PC-9 (cell line): ENCODE data around the gene RALGAPB. TPM values are rescaled to one million over a fixed set of nuclear protein-coding genes. Genes with fewer than 3 reads are reported as not detected.

ENCODE experiments used
- BruUV-seq: library from RNA; stranded (reverse); fragments of 400-500 nt; replicated peaks from 2 replicates; lab custom pipeline; 2021; lab: Mats Ljungman, UMichigan
- CTCF ChIA-PET: fragments of 300-600 bp; sonication (Branson Sonifier 250); formaldehyde crosslinking; loops from one replicate; lab custom pipeline; 2022; ENCODE audit warnings: antibody characterized with exemption; lab: Charles Lee
- POLR2A ChIA-PET: fragments of 300-600 bp; sonication (Branson Sonifier 250); formaldehyde crosslinking; loops from one replicate; lab custom pipeline; 2022; ENCODE audit warnings: antibody characterized with exemption; ENCODE audit not compliant: unreplicated experiment; lab: Charles Lee
- DNase-seq, 2 experiments: peaks; one replicate each; pipeline versions ENCODE4 v3.0.0 to v3.0.0-alpha.2; 2015 to 2022; ENCODE audit warnings: mixed read lengths in 1 of 2
- H2AFZ ChIP-seq: fragments of 200-600 bp; sonication (generic); 2 replicates; pipeline ENCODE4 v1.8.1; 2017; ENCODE audit warnings: antibody characterized with exemption
- H3F3A ChIP-seq: fragments of 200-600 bp; sonication (generic); 2 replicates; pipeline ENCODE4 v1.8.1; 2017; ENCODE audit warnings: antibody characterized with exemption, mild to moderate bottlenecking, low read depth; ENCODE audit not compliant: insufficient read depth
- H3K27ac ChIP-seq: fragments of 200-600 bp; sonication (generic); 2 replicates; pipeline ENCODE4 v1.6.1; 2016; ENCODE audit warnings: mixed run types
- H3K27me3 ChIP-seq: fragments of 200-600 bp; sonication (generic); 2 replicates; pipeline ENCODE4 v1.6.1; 2016; ENCODE audit warnings: low read depth, mixed run types; ENCODE audit not compliant: insufficient read depth
- H3K36me3 ChIP-seq: fragments of 200-600 bp; sonication (generic); 2 replicates; pipeline ENCODE4 v1.6.1; 2016; ENCODE audit warnings: low read depth, mixed run types
- H3K4me1 ChIP-seq: fragments of 200-600 bp; sonication (generic); replicated peaks from 2 replicates; pipeline ENCODE4 v1.6.1; 2016; ENCODE audit warnings: mixed run types; ENCODE audit not compliant: insufficient read depth
- H3K4me2 ChIP-seq: fragments of 200-600 bp; sonication (generic); 2 replicates; pipeline ENCODE4 v1.6.1; 2017; ENCODE audit warnings: mixed run types
- H3K4me3 ChIP-seq: fragments of 200-600 bp; sonication (generic); 2 replicates; pipeline ENCODE4 v1.6.1; 2016; ENCODE audit warnings: mixed run types
- H3K79me2 ChIP-seq: fragments of 200-600 bp; sonication (generic); 2 replicates; pipeline ENCODE4 v1.6.1; 2017; ENCODE audit warnings: low read depth, mixed run types
- H3K9me2 ChIP-seq: fragments of 200-600 bp; sonication (generic); 2 replicates; pipeline ENCODE4 v1.8.1; 2017; ENCODE audit warnings: mild to moderate bottlenecking; ENCODE audit not compliant: insufficient read depth
- H3K9me3 ChIP-seq: fragments of 200-600 bp; sonication (generic); 2 replicates; pipeline ENCODE4 v1.8.1; 2016; ENCODE audit warnings: low read depth; ENCODE audit not compliant: insufficient read depth
- H4K20me1 ChIP-seq: fragments of 200-600 bp; sonication (generic); 2 replicates; pipeline ENCODE4 v1.8.1; 2017; ENCODE audit not compliant: insufficient read depth
- EZH2 ChIP-seq: fragments of 200-600 bp; sonication (generic); IDR thresholded peaks from 2 replicates; pipeline ENCODE4 v1.8.0; 2017; ENCODE audit warnings: antibody characterized with exemption, low read depth
- intact Hi-C: fragments of 100-400 bp; cut with micrococcal nuclease; formaldehyde crosslinking; loops from one replicate; pipeline ENCODE4 v1.10.0; 2022; ENCODE audit not compliant: unreplicated experiment
- total RNA-seq: library from RNA; stranded (reverse); gene quantifications from 2 replicates; pipeline ENCODE4 v1.2.3, GENCODE V29; 2021
- TF ChIP-seq, protein P1 (sequence below): fragments of 200-600 bp; sonication (generic); conservative IDR thresholded peaks from 2 replicates; pipeline ENCODE4 v1.6.1; 2017; ENCODE audit warnings: mixed run types, antibody characterized with exemption, mild to moderate bottlenecking, moderate library complexity

The RALGAPB gene
- total RNA-seq, 1 experiment from 2014 or later = 40.2 TPM

- ChIA-PET CTCF (interaction anchor here (0.5 kb wide), 1 partner anchor 21 kb away, joined by 3 read pairs; no protein-coding TSS in a partner anchor), POLR2A (interaction anchor here (0.7 kb wide), 1 partner anchor 62 kb away, joined by 3 read pairs; no protein-coding TSS in a partner anchor)
- peaks cover 39% of the 10 kb centered on the region for H3K36me3 ChIP-seq
- H3K4me2 ChIP-seq = no peak overlapping the region
- H4K20me1 ChIP-seq = no peaks in the 10 kb centered on the region
- no TSS peak for BruUV-seq
- H3K9me2 ChIP-seq = no peaks in the 10 kb centered on the region
- intact Hi-C loops = no loop called here
- DNase-seq = no peak
- H3K4me1 ChIP-seq = no peaks in the 10 kb centered on the region
- no peaks in the 10 kb centered on the region for H3K9me3 ChIP-seq
- no peak overlapping the region for H3K27ac ChIP-seq
- TF ChIP-seq EZH2 = no peak
- TF ChIP-seq, protein P1, sequence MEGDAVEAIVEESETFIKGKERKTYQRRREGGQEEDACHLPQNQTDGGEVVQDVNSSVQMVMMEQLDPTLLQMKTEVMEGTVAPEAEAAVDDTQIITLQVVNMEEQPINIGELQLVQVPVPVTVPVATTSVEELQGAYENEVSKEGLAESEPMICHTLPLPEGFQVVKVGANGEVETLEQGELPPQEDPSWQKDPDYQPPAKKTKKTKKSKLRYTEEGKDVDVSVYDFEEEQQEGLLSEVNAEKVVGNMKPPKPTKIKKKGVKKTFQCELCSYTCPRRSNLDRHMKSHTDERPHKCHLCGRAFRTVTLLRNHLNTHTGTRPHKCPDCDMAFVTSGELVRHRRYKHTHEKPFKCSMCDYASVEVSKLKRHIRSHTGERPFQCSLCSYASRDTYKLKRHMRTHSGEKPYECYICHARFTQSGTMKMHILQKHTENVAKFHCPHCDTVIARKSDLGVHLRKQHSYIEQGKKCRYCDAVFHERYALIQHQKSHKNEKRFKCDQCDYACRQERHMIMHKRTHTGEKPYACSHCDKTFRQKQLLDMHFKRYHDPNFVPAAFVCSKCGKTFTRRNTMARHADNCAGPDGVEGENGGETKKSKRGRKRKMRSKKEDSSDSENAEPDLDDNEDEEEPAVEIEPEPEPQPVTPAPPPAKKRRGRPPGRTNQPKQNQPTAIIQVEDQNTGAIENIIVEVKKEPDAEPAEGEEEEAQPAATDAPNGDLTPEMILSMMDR = no peak
- H3F3A ChIP-seq = no peaks in the 10 kb centered on the region
- H2AFZ ChIP-seq = no peak overlapping the region
- no peak overlapping the region for H3K4me3 ChIP-seq
- no peaks in the 10 kb centered on the region for H3K79me2 ChIP-seq
- H3K27me3 ChIP-seq = no peaks in the 10 kb centered on the region
These were observed 100.8 kb downstream of the RALGAPB start for GRCh38 chr20:38573413-38573812.

DNA sequence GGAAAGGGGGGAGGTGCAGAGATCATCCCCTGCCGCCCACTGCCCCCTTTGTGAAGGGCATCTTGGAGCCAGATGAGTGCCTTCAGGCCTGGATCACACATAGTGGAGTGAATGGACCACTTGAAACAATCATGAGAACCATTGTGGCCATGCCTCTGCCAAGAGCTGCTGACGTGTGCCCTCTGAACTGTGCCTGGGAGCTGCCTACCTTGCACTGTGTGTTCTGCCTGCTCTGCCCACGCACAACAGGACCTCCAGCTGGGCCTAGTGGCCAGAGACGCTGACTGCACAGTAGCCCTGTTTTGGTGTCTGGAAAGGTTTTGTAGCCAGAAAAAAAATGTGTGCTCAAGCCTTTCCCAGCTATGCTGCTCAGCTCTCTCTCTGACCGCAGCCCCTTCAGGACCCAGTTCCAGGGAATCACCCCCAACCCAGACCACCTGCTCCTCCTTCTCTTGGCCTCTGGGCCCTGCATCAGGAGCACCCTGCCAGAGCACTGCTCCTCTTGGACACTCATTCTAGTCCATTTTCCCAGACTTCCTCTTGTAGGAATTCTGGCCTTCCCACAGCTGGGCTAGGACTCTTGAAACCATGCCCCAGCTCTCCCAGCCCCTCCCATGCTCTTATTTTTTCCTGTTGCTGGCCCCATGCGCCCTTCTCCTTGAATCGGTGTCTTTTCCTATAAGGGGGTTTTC, 106.7 kb downstream of the RALGAPB start:
- Histone ChIP-seq H2AFZ (no peak overlapping the region), H4K20me1 (no peaks in the 10 kb centered on the region), H3K27ac (no peak overlapping the region), H3K9me3 (no peaks in the 10 kb centered on the region), H3K4me2 (no peak overlapping the region), H3K4me3 (no peak overlapping the region), H3K36me3 (peaks cover 12% of the 10 kb centered on the region), H3K4me1 (no peaks in the 10 kb centered on the region), H3F3A (no peaks in the 10 kb centered on the region), H3K27me3 (no peaks in the 10 kb centered on the region), H3K79me2 (no peaks in the 10 kb centered on the region), H3K9me2 (no peaks in the 10 kb centered on the region)
- no peak for DNase-seq
- no peak for TF ChIP-seq EZH2
- TF ChIP-seq, protein P1 = no peak
- ChIA-PET CTCF (interaction anchor here (0.8 kb wide), 1 partner anchor 66 kb away, joined by 3 read pairs; no protein-coding TSS in a partner anchor), POLR2A (no interaction called here)
- BruUV-seq = no TSS peak
- intact Hi-C loops = no loop called here

GRCh38 chr20:38579921-38580320, 107.3 kb downstream of the RALGAPB start:
- intact Hi-C loops = no loop called here
- POLR2A ChIA-PET = no interaction called here

More at GRCh38 chr20:38579921-38580320, 107.3 kb downstream of the RALGAPB start:
- Histone ChIP-seq H3K9me2 (no peaks in the 10 kb centered on the region), H3K27ac (no peak overlapping the region), H2AFZ (no peak overlapping the region), H3K27me3 (no peaks in the 10 kb centered on the region), H3K4me3 (no peak overlapping the region), H4K20me1 (no peaks in the 10 kb centered on the region), H3K36me3 (peaks cover 6% of the 10 kb centered on the region), H3F3A (no peaks in the 10 kb centered on the region), H3K9me3 (no peaks in the 10 kb centered on the region), H3K4me2 (no peak overlapping the region), H3K4me1 (no peaks in the 10 kb centered on the region), H3K79me2 (no peaks in the 10 kb centered on the region)
- no peak for DNase-seq
- no peak for TF ChIP-seq EZH2
- TF ChIP-seq, protein P1 = no peak
- no TSS peak for BruUV-seq
- CTCF ChIA-PET = interaction anchor here (0.8 kb wide), 1 partner anchor 65 kb away, joined by 3 read pairs; no protein-coding TSS in a partner anchor
